ENCODE results near the gene GPRC5D. TPM values are rescaled to one million over a fixed set of nuclear protein-coding genes. Genes with fewer than 3 reads are reported as not detected.

The GPRC5D gene
- total and polyA plus RNA-seq, 2 donors: 0.13 TPM; not detected in 1

GRCh38 chr12:12973019-12973418 is 21.0 kb upstream of the GPRC5D start:
- Histone ChIP-seq H3K27ac (ENCODE audit: low read depth) (no peak overlapping the region), H3K36me3 (ENCODE audit: insufficient read depth) (peaks cover 3% of the 10 kb centered on the region), H3K4me3 (ENCODE audit: low read depth, low read length) (no peak overlapping the region), H3K4me1 (ENCODE audit: insufficient read depth) (peaks cover 1% of the 10 kb centered on the region)
- no peak for DNase-seq (ENCODE audit: extremely low spot score)
- WGBS: 99% methylated on average over 2 of the region's 2 CpGs

- WGBS: 76% methylated on average over 4 of the region's 4 CpGs
- Histone ChIP-seq H3K36me3 (ENCODE audit: insufficient read depth) (peaks cover 2% of the 10 kb centered on the region), H3K4me1 (ENCODE audit: insufficient read depth) (no peaks in the 10 kb centered on the region), H3K27ac (ENCODE audit: low read depth) (no peak overlapping the region), H3K4me3 (ENCODE audit: low read depth, low read length) (no peak overlapping the region)
- DNase-seq (ENCODE audit: extremely low spot score): no peak
Observed at GRCh38 chr12:12965836-12966235, 13.9 kb upstream of the GPRC5D start.

- Histone ChIP-seq H3K27ac (ENCODE audit: low read depth) (no peak overlapping the region), H3K4me1 (ENCODE audit: insufficient read depth) (no peaks in the 10 kb centered on the region), H3K4me3 (ENCODE audit: low read depth, low read length) (no peak overlapping the region), H3K36me3 (ENCODE audit: insufficient read depth) (peaks cover 2% of the 10 kb centered on the region)
- WGBS: 88% methylated on average over 4 of the region's 4 CpGs
- DNase-seq (ENCODE audit: extremely low spot score): no peak
Observed at GRCh38 chr12:12964255-12964654, 12.3 kb upstream of the GPRC5D start.

GRCh38 chr12:12960639-12961209 is 8.8 kb upstream of the GPRC5D start:
- H3K4me3 ChIP-seq (ENCODE audit: low read depth, low read length): no peak overlapping the region
- peaks cover 2% of the 10 kb centered on the region for H3K36me3 ChIP-seq (ENCODE audit: insufficient read depth)
- 70% methylated on average over 5 of the region's 5 CpGs for whole genome bisulfite sequencing
- DNase-seq (ENCODE audit: extremely low spot score): no peak
- H3K27ac ChIP-seq (ENCODE audit: low read depth): no peak overlapping the region
- H3K4me1 ChIP-seq (ENCODE audit: insufficient read depth): no peaks in the 10 kb centered on the region

- H3K4me1 ChIP-seq (ENCODE audit: insufficient read depth): no peaks in the 10 kb centered on the region
- 84% methylated on average over 7 of the region's 7 CpGs for WGBS
- H3K27ac ChIP-seq (ENCODE audit: low read depth): no peak overlapping the region
- no peak for DNase-seq (ENCODE audit: extremely low spot score)
- H3K36me3 ChIP-seq (ENCODE audit: insufficient read depth): peaks cover 2% of the 10 kb centered on the region
- H3K4me3 ChIP-seq (ENCODE audit: low read depth, low read length): no peak overlapping the region
Observed at GRCh38 chr12:12958886-12959285, 6.9 kb upstream of the GPRC5D start.

DNA sequence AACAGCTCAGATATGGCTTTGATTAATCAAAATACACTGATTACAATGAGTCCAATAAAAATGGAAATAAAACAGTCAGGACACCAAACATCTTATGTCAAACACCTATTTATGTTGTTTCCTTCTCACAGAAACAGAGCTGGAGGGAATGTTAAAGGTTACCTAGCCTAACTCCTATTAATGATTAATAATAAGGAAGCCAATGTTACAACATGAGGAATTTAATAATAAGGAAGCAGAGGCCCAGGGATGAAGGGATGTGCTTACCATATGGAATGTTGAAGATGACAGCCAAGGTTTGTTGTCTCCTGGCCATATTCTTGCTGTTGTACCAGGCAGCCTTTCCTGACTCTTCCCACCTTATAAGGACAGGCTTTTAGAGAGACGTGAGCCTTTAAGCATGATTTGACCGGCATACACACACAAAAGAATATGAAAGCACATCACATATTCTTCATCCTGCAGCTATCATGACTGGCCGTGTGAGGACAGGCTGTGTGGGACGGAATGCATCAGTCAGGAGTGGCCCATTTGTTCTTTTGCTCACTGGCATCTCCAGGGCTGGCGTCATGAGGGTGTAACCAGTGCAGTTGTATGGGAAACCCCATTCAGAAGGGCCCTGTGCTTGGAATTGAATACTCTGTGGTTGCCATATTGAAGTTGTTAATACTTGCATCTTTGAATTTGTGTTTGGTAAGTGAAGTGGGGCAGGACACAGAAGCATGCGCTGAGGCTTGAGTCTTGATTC is 3.1 kb upstream of the GPRC5D start:
- WGBS: 93% methylated on average over 6 of the region's 6 CpGs
- no peaks in the 10 kb centered on the region for H3K4me1 ChIP-seq (ENCODE audit: insufficient read depth)
- H3K27ac ChIP-seq (ENCODE audit: low read depth): no peak overlapping the region
- no peaks in the 10 kb centered on the region for H3K36me3 ChIP-seq (ENCODE audit: insufficient read depth)
- DNase-seq (ENCODE audit: extremely low spot score): no peak
- no peak overlapping the region for H3K4me3 ChIP-seq (ENCODE audit: low read depth, low read length)

DNA sequence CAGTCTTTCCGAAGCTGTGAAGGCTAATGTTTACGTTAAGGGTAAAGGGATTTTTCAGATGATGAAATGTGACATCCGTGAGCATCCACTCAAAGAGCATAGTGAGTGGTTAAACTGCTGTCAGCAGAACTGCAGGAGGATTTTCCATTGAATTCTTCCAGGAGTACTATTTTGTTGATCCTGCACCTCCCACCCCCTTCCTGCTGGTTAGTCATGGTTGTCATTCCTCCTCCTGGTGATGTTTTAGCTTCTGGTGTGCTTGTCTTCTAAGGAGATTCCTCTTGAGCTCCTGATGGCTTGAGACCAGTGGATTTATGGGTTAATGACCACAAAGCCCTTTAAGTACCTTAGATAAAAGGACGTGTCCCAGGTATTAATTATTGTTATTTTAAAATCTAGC is 2.4 kb upstream of the GPRC5D start:
- H3K4me1 ChIP-seq (ENCODE audit: insufficient read depth): no peaks in the 10 kb centered on the region
- no peak for DNase-seq (ENCODE audit: extremely low spot score)
- no peak overlapping the region for H3K27ac ChIP-seq (ENCODE audit: low read depth)
- no peaks in the 10 kb centered on the region for H3K36me3 ChIP-seq (ENCODE audit: insufficient read depth)
- H3K4me3 ChIP-seq (ENCODE audit: low read depth, low read length): no peak overlapping the region
- WGBS: 68% methylated on average over 4 of the region's 4 CpGs

DNA sequence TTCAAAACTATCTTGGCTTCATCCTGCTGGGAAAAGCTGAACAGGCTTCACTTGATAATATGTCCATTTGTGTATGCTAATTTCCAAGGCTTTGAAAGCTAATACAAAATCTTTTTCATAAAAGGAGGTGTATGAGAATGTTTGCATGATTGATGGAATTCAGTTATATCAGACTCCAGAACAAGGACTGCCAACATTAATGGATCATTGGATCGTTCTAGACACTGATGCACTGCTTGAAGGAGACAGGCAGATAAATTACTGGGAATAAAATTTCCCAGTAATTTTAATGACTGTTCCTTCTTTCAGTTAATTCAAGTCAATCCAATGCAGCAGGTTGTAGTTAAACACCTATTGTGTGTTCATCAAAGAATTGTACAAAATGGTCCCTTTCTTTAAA is 466 bp downstream of the GPRC5D start:
- Histone ChIP-seq H3K27ac (ENCODE audit: low read depth) (no peak overlapping the region), H3K36me3 (ENCODE audit: insufficient read depth) (no peaks in the 10 kb centered on the region), H3K4me1 (ENCODE audit: insufficient read depth) (no peaks in the 10 kb centered on the region), H3K4me3 (ENCODE audit: low read depth, low read length) (no peak overlapping the region)
- DNase-seq (ENCODE audit: extremely low spot score): no peak
- 86% methylated on average over 1 of the region's 1 CpG for WGBS

DNA sequence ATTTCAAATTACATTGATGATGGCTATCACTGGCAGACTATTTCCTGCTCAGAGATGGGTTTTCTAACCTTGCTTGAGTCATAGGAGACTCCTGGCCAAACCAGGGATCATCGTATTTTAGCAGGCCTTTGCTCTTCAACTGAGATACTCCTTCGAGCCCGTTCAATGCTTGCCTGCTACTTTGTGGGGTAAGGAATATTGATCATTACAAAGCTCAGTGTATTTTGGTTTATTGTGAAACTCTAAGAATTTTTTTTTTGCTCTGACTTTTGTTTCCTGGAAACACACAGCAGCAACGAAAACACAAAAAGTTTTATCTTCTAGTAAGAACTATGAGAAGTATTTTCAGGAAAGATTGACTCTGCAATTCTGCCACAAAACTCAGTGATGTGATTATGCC is 4.1 kb downstream of the GPRC5D start:
- H3K4me3 ChIP-seq (ENCODE audit: low read depth, low read length): no peak overlapping the region
- no peak overlapping the region for H3K27ac ChIP-seq (ENCODE audit: low read depth)
- 86% methylated on average over 4 of the region's 4 CpGs for WGBS
- DNase-seq (ENCODE audit: extremely low spot score): no peak
- no peaks in the 10 kb centered on the region for H3K4me1 ChIP-seq (ENCODE audit: insufficient read depth)
- H3K36me3 ChIP-seq (ENCODE audit: insufficient read depth): no peaks in the 10 kb centered on the region

GRCh38 chr12:12946686-12947355 is 5.1 kb downstream of the GPRC5D start:
- DNase-seq (ENCODE audit: extremely low spot score): no peak
- H3K4me3 ChIP-seq (ENCODE audit: low read depth, low read length): no peak overlapping the region
- 86% methylated on average over 7 of the region's 7 CpGs for WGBS
- H3K36me3 ChIP-seq (ENCODE audit: insufficient read depth): no peaks in the 10 kb centered on the region
- H3K4me1 ChIP-seq (ENCODE audit: insufficient read depth): no peaks in the 10 kb centered on the region
- no peak overlapping the region for H3K27ac ChIP-seq (ENCODE audit: low read depth)

DNA sequence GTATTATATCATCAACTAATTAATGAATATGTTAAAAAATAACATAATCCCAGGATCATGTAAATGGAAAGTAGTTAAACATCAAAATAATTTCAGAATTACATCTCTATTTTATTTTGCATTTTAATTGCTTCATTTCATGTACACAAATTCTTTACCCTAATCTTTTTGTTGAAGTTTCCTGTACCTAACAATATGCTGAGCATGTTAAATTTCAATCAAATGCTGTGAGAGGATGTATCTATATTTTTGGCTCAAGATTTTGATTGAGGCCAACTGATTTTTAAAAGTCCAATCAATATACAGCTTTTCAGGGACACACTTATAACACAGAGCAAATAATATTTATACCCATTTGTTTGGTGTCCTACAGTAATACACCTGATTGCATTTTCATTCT is 6.4 kb downstream of the GPRC5D start:
- DNase-seq (ENCODE audit: extremely low spot score): no peak
- Histone ChIP-seq H3K27ac (ENCODE audit: low read depth) (no peak overlapping the region), H3K36me3 (ENCODE audit: insufficient read depth) (no peaks in the 10 kb centered on the region), H3K4me1 (ENCODE audit: insufficient read depth) (no peaks in the 10 kb centered on the region), H3K4me3 (ENCODE audit: low read depth, low read length) (no peak overlapping the region)

- WGBS: 82% methylated on average over 8 of the region's 8 CpGs
Observed at GRCh38 chr12:12943586-12944260, 8.2 kb downstream of the GPRC5D start.

GRCh38 chr12:12941450-12942350 is 10.3 kb downstream of the GPRC5D start:
- no peak for DNase-seq (ENCODE audit: extremely low spot score)
- no peaks in the 10 kb centered on the region for H3K4me1 ChIP-seq (ENCODE audit: insufficient read depth)
- 91% methylated on average over 10 of the region's 10 CpGs for WGBS
- no peak overlapping the region for H3K27ac ChIP-seq (ENCODE audit: low read depth)
- H3K4me3 ChIP-seq (ENCODE audit: low read depth, low read length): no peak overlapping the region
- no peaks in the 10 kb centered on the region for H3K36me3 ChIP-seq (ENCODE audit: insufficient read depth)

More at GRCh38 chr12:12943586-12944260, 8.2 kb downstream of the GPRC5D start:
- no peak overlapping the region for H3K4me3 ChIP-seq (ENCODE audit: low read depth, low read length)
- H3K36me3 ChIP-seq (ENCODE audit: insufficient read depth): no peaks in the 10 kb centered on the region
- H3K4me1 ChIP-seq (ENCODE audit: insufficient read depth): no peaks in the 10 kb centered on the region
- H3K27ac ChIP-seq (ENCODE audit: low read depth): no peak overlapping the region
- no peak for DNase-seq (ENCODE audit: extremely low spot score)
